ENCODE data around the gene LHX4.

- TF ChIP-seq ZFP3 (CRISPR knock-in tag; IDR thresholded peaks at IDR 0.05) (no peak), ZNF565 (CRISPR knock-in tag; conservative IDR thresholded peaks at IDR 0.05; ENCODE audit: low read depth) (no peak), PATZ1 (CRISPR knock-in tag; IDR thresholded peaks at IDR 0.05; ENCODE audit: borderline replicate concordance) (no peak), ISL1 (CRISPR knock-in tag; IDR thresholded peaks at IDR 0.05) (no peak), SNAI2 (CRISPR knock-in tag; IDR thresholded peaks at IDR 0.05) (no peak)
These were observed 339 bp downstream of the LHX4 start for GRCh38 chr1:180230416-180230790.
